AG04450 (cell line): Measurements from ENCODE around the gene EIF3F. TPM values are rescaled to one million over a fixed set of nuclear protein-coding genes. Genes with fewer than 3 reads are reported as not detected.

Source experiments
- CTCF ChIA-PET: fragments of 300-600, 350-600 bp; formaldehyde crosslinking; extraction: SDS; loops from one replicate; lab custom pipeline; 2022; ENCODE audit warnings: antibody characterized with exemption, inconsistent platforms; lab: Charles Lee
- POLR2A ChIA-PET: fragments of 350-600 bp; formaldehyde crosslinking; extraction: SDS; loops from one replicate; lab custom pipeline; 2021; ENCODE audit warnings: antibody characterized with exemption, inconsistent platforms; lab: Yijun Ruan, JAX
- DNase-seq: peaks from one replicate; pipeline ENCODE4 v3.0.0-alpha.2; 2011; ENCODE audit warnings: low read depth, low spot score
- H3K27ac ChIP-seq: one replicate; pipeline ENCODE4 v1.5.1; 2012; ENCODE audit warnings: low read depth, low read length, control low read depth
- H3K27me3 ChIP-seq: one replicate; pipeline ENCODE4 v1.6.0; 2012; ENCODE audit warnings: low read length; ENCODE audit not compliant: control insufficient read depth, insufficient read depth
- H3K4me3 ChIP-seq: 2 replicates; pipeline ENCODE4 v1.5.1; 2011; ENCODE audit warnings: mild to moderate bottlenecking, low read depth, low read length, control low read depth
- H3K9me3 ChIP-seq: 2 replicates; pipeline ENCODE4 v1.5.1; 2012; ENCODE audit warnings: low read length; ENCODE audit not compliant: control insufficient read depth, insufficient read depth
- polyA plus RNA-seq: library from polyadenylated mRNA; depleted of rRNA; stranded (reverse); fragments of >200 nt; gene quantifications from 2 replicates; pipeline ENCODE4 v1.2.3, GENCODE V29; 2011
- TF ChIP-seq, protein P1 (sequence below): IDR thresholded peaks from 2 replicates; pipeline ENCODE4 v1.5.1; 2011; ENCODE audit warnings: low read depth, low read length, control low read depth, inconsistent platforms

Gene EIF3F
- polyA plus RNA-seq, 1 experiment, result 216 TPM

DNA sequence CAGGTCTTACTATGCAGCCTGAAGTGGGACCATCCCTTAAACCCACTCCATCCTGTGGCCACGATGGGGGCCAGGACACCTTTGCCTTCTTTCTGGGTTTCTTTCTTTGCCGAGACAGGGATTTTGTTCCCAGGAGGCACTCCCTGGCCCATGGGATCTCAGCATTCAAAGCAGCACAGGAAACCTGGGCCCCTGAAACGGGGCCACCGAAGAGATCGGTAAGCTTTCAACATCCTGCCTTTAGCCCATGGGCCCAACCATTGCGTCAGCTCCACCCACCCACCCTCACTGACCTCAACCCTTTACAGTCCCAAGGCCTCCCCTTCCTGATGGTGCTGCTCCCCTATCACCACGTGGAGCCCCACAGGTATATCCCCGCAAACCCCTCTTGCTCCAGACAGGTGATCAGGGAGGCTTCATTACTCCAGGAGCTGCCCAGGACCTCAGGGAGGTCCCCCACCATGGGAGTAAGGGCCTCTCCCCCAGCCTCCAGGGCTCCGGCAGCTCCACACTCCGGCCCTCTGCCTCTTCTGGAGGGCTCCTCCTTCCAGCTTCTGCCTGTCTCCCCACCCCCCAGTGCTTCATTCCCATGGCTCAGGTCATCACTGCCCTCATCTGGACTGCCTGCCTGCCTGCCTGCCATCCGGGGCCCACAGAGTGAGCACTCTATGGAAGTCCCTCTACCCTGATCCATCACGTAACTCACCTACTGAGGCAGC, 51.8 kb downstream of the EIF3F start:
- no peak overlapping the region for H3K27ac ChIP-seq
- no peak for DNase-seq
- ChIA-PET POLR2A (no interaction called here), CTCF (interaction anchor here (0.9 to 1.2 kb wide), 2 partner anchors 13 to 60 kb away, joined by 3 to 8 read pairs; no protein-coding TSS in a partner anchor)
- no peak overlapping the region for H3K4me3 ChIP-seq
- no peaks in the 10 kb centered on the region for H3K9me3 ChIP-seq
- H3K27me3 ChIP-seq, result no peaks in the 10 kb centered on the region
- TF ChIP-seq, protein P1, sequence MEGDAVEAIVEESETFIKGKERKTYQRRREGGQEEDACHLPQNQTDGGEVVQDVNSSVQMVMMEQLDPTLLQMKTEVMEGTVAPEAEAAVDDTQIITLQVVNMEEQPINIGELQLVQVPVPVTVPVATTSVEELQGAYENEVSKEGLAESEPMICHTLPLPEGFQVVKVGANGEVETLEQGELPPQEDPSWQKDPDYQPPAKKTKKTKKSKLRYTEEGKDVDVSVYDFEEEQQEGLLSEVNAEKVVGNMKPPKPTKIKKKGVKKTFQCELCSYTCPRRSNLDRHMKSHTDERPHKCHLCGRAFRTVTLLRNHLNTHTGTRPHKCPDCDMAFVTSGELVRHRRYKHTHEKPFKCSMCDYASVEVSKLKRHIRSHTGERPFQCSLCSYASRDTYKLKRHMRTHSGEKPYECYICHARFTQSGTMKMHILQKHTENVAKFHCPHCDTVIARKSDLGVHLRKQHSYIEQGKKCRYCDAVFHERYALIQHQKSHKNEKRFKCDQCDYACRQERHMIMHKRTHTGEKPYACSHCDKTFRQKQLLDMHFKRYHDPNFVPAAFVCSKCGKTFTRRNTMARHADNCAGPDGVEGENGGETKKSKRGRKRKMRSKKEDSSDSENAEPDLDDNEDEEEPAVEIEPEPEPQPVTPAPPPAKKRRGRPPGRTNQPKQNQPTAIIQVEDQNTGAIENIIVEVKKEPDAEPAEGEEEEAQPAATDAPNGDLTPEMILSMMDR, result no peak

DNA sequence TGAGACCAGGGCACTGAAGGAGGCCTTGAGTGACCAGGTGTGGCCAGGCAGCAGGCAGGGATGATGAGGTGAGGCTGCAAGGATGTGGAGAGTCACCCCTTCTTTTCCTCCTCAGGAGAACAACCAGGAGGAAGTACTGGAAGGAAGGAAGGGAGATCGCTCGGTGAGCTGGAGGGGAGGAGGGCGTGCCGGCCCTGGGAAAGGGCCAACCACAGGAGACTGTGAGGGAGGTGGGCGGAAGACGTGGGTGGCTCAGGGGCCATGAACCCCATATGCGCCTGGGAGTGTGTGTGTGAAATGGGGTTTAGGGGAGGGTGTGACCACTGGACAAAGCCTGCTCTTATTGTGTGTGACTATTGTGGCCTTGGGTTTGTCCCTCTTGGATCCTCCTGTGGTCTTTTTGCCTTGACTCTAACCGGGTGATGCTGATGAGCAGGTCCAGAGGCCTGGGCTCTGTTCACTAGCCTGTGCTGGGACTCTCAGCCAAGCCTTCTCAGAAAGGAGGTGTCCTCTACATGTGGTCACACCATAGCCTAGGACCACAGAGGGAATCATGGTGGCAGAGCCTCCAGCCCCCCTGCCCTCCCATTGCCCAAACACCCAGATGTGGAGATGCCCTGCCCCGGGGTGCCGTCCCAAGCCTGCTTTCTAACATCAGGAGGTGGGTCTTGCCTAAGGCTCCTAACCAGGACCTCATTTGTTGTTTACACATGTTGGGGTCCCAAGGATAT, 52.6 kb downstream of the EIF3F start:
- TF ChIP-seq, protein P1, result no peak
- no peaks in the 10 kb centered on the region for H3K9me3 ChIP-seq
- DNase-seq, result no peak
- no peak overlapping the region for H3K4me3 ChIP-seq
- no peak overlapping the region for H3K27ac ChIP-seq
- POLR2A ChIA-PET, result no interaction called here
- CTCF ChIA-PET, result interaction anchor here (0.9 to 1.2 kb wide), 2 partner anchors 12 to 60 kb away, joined by 3 to 8 read pairs; no protein-coding TSS in a partner anchor
- no peaks in the 10 kb centered on the region for H3K27me3 ChIP-seq

DNA sequence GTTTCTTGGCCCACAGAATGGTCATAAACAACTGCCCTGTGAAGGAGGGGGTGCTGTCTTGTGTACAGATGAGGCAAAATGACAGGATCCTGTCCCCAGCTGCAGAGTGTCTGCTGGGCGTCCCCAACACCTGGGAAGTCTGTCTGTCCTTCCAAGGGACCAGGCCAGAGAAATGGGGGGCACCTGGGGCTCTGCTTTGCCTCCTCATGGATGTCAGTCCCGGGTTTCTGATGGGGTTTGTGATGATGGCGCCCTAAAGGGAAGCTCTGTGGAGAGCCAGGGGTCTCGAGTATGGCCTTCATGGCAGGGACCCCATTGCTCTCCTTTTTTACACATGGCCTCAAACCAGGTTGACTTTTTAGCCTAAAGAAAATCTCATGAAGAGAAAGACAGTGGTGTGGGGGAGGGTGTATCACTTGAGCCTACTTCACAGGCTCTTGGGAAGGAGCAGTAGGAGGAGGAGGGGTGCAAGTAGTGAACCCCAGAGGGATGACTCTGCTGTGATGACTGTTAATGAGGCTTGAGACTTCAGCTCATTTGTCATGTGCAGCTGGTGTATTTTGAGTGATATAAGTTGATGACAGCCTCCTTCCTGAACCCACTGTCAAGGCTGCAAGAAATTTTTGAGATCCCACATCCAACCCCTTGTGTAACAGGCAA, 53.3 kb downstream of the EIF3F start:
- H3K27me3 ChIP-seq, result no peaks in the 10 kb centered on the region
- no peaks in the 10 kb centered on the region for H3K9me3 ChIP-seq
- ChIA-PET POLR2A (no interaction called here), CTCF (interaction anchor here (0.6 to 2.2 kb wide), 2 partner anchors 59 to 346 kb away, joined by 3 to 7 read pairs; no protein-coding TSS in a partner anchor)
- no peak overlapping the region for H3K4me3 ChIP-seq
- no peak for DNase-seq
- TF ChIP-seq, protein P1, result no peak
- H3K27ac ChIP-seq, result no peak overlapping the region

DNA sequence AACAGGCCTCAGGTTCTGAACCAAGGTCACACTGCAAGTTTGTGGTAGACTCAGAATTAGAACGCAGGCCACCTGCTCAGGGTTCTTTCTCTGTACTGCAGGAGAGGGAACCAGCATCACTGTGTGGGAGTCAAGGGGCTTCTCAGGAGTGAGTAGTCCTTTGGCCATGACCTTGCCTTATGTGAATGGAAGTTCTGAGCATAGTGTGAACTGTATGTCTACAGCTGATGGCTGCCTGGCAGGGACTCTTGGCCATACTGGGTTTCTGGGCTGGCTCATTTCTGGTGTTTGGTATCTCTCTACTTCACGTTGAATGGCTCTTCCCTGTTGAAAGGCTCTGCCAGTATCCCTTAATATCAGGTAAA, 53.8 kb downstream of the EIF3F start:
- ChIA-PET POLR2A (no interaction called here), CTCF (interaction anchor here (2.2 kb wide), 1 partner anchor 59 kb away, joined by 7 read pairs; no protein-coding TSS in a partner anchor)
- Histone ChIP-seq H3K4me3 (no peak overlapping the region), H3K27me3 (no peaks in the 10 kb centered on the region), H3K9me3 (no peaks in the 10 kb centered on the region), H3K27ac (no peak overlapping the region)
- no peak for DNase-seq
- TF ChIP-seq, protein P1, result no peak
